K562 (cell line): ENCODE measurements around the gene ST3GAL5. TPM values are rescaled to one million over a fixed set of nuclear protein-coding genes. Genes with fewer than 3 reads are reported as not detected.

Source experiments
- ATAC-seq: fragments of 200-7000 bp; cut with Tn5 transposase; 3 replicates; pipeline ENCODE4 v1.9.1; 2020; ENCODE audit warnings: moderate library complexity
- BruUV-seq: library from RNA; stranded (reverse); fragments of 400-500 nt; replicated peaks from 2 replicates; lab custom pipeline; 2021; lab: Mats Ljungman, UMichigan
- CTCF ChIA-PET: fragments of 300-600 bp; formaldehyde crosslinking; extraction: SDS; loops from one replicate; lab custom pipeline; 2021; ENCODE audit warnings: low intra/inter-chr PET ratio; lab: Yijun Ruan, JAX
- POLR2A ChIA-PET: fragments of 300-600, 350-650 bp; sonication (Branson Sonifier 250); formaldehyde crosslinking; extraction: SDS; loops from one replicate; lab custom pipeline; 2021; ENCODE audit warnings: antibody characterized with exemption, inconsistent platforms; lab: Yijun Ruan, JAX
- DNase-seq, 4 experiments: peaks; one replicate each; pipeline versions ENCODE4 v3.0.0 to v3.0.0-alpha.2; 2011 to 2018; ENCODE audit warnings: low spot score in 3 of 4, mixed read lengths in 3 of 4; ENCODE audit errors: extremely low read depth in 1 of 4
- FAIRE-seq: peaks from 2 replicates; lab custom pipeline; 2011; peaks lifted over from hg19 to GRCh38; lab: Jason Lieb, UNC
- H2AFZ ChIP-seq: 2 replicates; pipeline ENCODE4 v1.6.0; 2011; ENCODE audit warnings: low read depth, low read length, control low read depth, inconsistent platforms
- H3K27ac ChIP-seq: fragments of 200-600 bp; 3 replicates; pipeline ENCODE4 v1.8.0; 2011; ENCODE audit warnings: low read depth, mild to moderate bottlenecking, control low read depth, inconsistent platforms, low read length, moderate library complexity, mixed read lengths; ENCODE audit errors: extremely low read depth
- H3K27me3 ChIP-seq, 2 experiments: fragments of 300-600 bp in 1 of 2; 2 replicates in 1 of 2; 3 replicates in 1 of 2; pipeline versions ENCODE4 v1.6.0 to v1.8.0; 2011; ENCODE audit warnings: inconsistent platforms in 2 of 2, low read length in 2 of 2, mild to moderate bottlenecking in 1 of 2, mixed read lengths in 1 of 2, moderate library complexity in 1 of 2; ENCODE audit not compliant: control insufficient read depth in 2 of 2, insufficient read depth in 2 of 2
- H3K36me3 ChIP-seq: fragments of 300-600 bp; 3 replicates; pipeline ENCODE4 v1.8.0; 2011; ENCODE audit warnings: mild to moderate bottlenecking, low read length, inconsistent platforms; ENCODE audit not compliant: control insufficient read depth, insufficient read depth
- H3K4me1 ChIP-seq, 2 experiments: fragments of 200-600 bp in 1 of 2; replicated peaks in 1 of 2; 2 replicates in 1 of 2; 3 replicates in 1 of 2; pipeline versions ENCODE4 v1.5.1 to v1.8.0; 2011; ENCODE audit warnings: inconsistent platforms in 2 of 2, low read length in 2 of 2, mild to moderate bottlenecking in 1 of 2, mixed read lengths in 1 of 2, moderate library complexity in 1 of 2; ENCODE audit not compliant: control insufficient read depth in 2 of 2, insufficient read depth in 2 of 2
- H3K4me2 ChIP-seq: 2 replicates; pipeline ENCODE4 v1.6.1; 2011; ENCODE audit warnings: low read length, control low read depth, inconsistent platforms, mixed read lengths; ENCODE audit not compliant: insufficient read depth
- H3K4me3 ChIP-seq: fragments of 200-600 bp; sonication (generic), shearing (Covaris generic); 2 replicates; pipeline ENCODE4 v1.5.1; 2016; ENCODE audit warnings: control low read depth, inconsistent platforms
- H3K79me2 ChIP-seq: fragments of 200-600 bp; 3 replicates; pipeline ENCODE4 v1.8.0; 2011; ENCODE audit warnings: low read length, inconsistent platforms; ENCODE audit not compliant: control insufficient read depth, insufficient read depth
- H3K9ac ChIP-seq, 2 experiments: 2 replicates each; pipeline versions ENCODE4 v1.6.0 to v1.6.1; 2011; ENCODE audit warnings: low read depth in 2 of 2, low read length in 2 of 2, control low read depth in 1 of 2, inconsistent platforms in 1 of 2, mild to moderate bottlenecking in 1 of 2, mixed read lengths in 1 of 2; ENCODE audit not compliant: insufficient read depth in 1 of 2
- H3K9me1 ChIP-seq: one replicate; pipeline ENCODE4 v1.6.0; 2011; ENCODE audit warnings: inconsistent platforms, mild to moderate bottlenecking, low read length, moderate library complexity; ENCODE audit not compliant: control insufficient read depth, insufficient read depth
- H3K9me3 ChIP-seq: replicated peaks from 2 replicates; pipeline ENCODE4 v1.5.1; 2011; ENCODE audit warnings: low read depth, low read length, inconsistent platforms; ENCODE audit not compliant: control insufficient read depth, insufficient read depth
- H4K20me1 ChIP-seq: replicated peaks from 2 replicates; pipeline ENCODE4 v1.6.1; 2011; ENCODE audit warnings: low read length, inconsistent platforms, mixed read lengths; ENCODE audit not compliant: control insufficient read depth, insufficient read depth
- ATF1 ChIP-seq, 2 experiments: fragments of 450-650 bp in 1 of 2; IDR thresholded peaks; 2 replicates each; pipeline ENCODE4 v1.6.1; 2016; ENCODE audit warnings: missing compliant biosample characterization in 1 of 2, missing genetic modification characterization in 1 of 2
- CEBPB ChIP-seq: fragments of 450-650 bp; IDR thresholded peaks from 2 replicates; pipeline ENCODE4 v1.6.1; 2016; ENCODE audit warnings: missing genetic modification characterization, missing compliant biosample characterization
- DDX20 ChIP-seq: fragments of 450-650 bp; IDR thresholded peaks from 2 replicates; pipeline ENCODE4 v1.6.1; 2016; ENCODE audit warnings: missing genetic modification characterization, low read depth, mild to moderate bottlenecking, missing compliant biosample characterization, moderate library complexity
- HCFC1 ChIP-seq: IDR thresholded peaks from 2 replicates; pipeline ENCODE4 v1.6.1; 2012; ENCODE audit warnings: low read depth, low read length, improper control_type of control experiment
- ZNF263 ChIP-seq: sonication (generic); formaldehyde crosslinking; IDR thresholded peaks from 2 replicates; pipeline ENCODE4 v1.8.0; 2022; ENCODE audit warnings: mild to moderate bottlenecking, missing genetic modification reagents, borderline replicate concordance
- ZNF57 ChIP-seq: fragments of 450-650 bp; formaldehyde crosslinking; IDR thresholded peaks from 2 replicates; pipeline ENCODE4 v1.4.0; 2020; ENCODE audit warnings: mild to moderate bottlenecking, moderate library complexity
- WGBS: fragments of 100-300 bp; shearing (Covaris generic); methylation state at CpG from one replicate; pipeline ENCODE4 v1.1.6; 2016; ENCODE audit warnings: low coverage, mixed read lengths; ENCODE audit not compliant: insufficient coverage; ENCODE audit errors: missing lambda C conversion rate; 5-methylcytosine and 5-hydroxymethylcytosine counted together
- in situ Hi-C: fragments of 300-500 bp; cut with MboI; formaldehyde crosslinking; loops from 4 replicates; pipeline ENCODE4 v1.15.0; 2018; ENCODE audit warnings: inconsistent platforms, mixed read lengths
- intact Hi-C: fragments of 100-400 bp; cut with micrococcal nuclease; formaldehyde crosslinking; loops from 2 replicates; pipeline ENCODE4 v1.14.2; 2022
- polyA plus RNA-seq, 8 experiments: library from polyadenylated mRNA; depleted of rRNA in 4 of 8; stranded (reverse) in 5 of 8; unstranded in 3 of 8; fragments of >200 nt; fragmentation: Nextera tagmentation in 2 of 8; fragmentation: Illumina TruSeq in 1 of 8; extraction: Ambion mirVana in 2 of 8; extraction: Trizol in 1 of 8; gene quantifications; 2 replicates each; pipeline versions ENCODE4 v1.2.1 to v1.2.3, GENCODE V29; 2011 to 2014; ENCODE audit warnings: inconsistent platforms in 1 of 8, missing spikeins in 1 of 8
- total RNA-seq, 7 experiments: library from RNA; depleted of rRNA in 6 of 7; stranded (reverse); fragments of >200 nt in 6 of 7; fragmentation: Illumina TruSeq in 2 of 7; extraction: Trizol in 2 of 7; gene quantifications; 2 replicates each; pipeline versions ENCODE4 v1.2.1 to v1.2.3, GENCODE V29; 2011 to 2021; ENCODE audit warnings: low replicate concordance in 1 of 7
- TF ChIP-seq, protein P1 (sequence below): fragments of 450-650 bp; IDR thresholded peaks from 2 replicates; pipeline ENCODE4 v1.6.1; 2016; ENCODE audit warnings: low read depth, mild to moderate bottlenecking, moderate library complexity
- TF ChIP-seq, protein P2 (sequence below): IDR thresholded peaks from 2 replicates; pipeline ENCODE4 v1.6.1; 2011; ENCODE audit not compliant: insufficient read length; ENCODE audit errors: extremely low read depth
- TF ChIP-seq, protein P3 (sequence below), 3 experiments: IDR thresholded peaks in 2 of 3; conservative IDR thresholded peaks in 1 of 3; 2 replicates each; pipeline ENCODE4 v1.5.1; 2011 to 2012; ENCODE audit warnings: low read length in 3 of 3, mild to moderate bottlenecking in 3 of 3, control low read depth in 2 of 3, improper control_type of control experiment in 1 of 3, inconsistent platforms in 1 of 3, low read depth in 1 of 3, mixed read lengths in 1 of 3, moderate library complexity in 1 of 3; ENCODE audit not compliant: insufficient read depth in 2 of 3

ST3GAL5 gene
- total and polyA plus RNA-seq, 9 of the 15 experiments (the other 6 are each of a cell fraction or from before 2014, with no cell fraction given), result 1.6 to 10.0 (median 4.2) TPM

DNA sequence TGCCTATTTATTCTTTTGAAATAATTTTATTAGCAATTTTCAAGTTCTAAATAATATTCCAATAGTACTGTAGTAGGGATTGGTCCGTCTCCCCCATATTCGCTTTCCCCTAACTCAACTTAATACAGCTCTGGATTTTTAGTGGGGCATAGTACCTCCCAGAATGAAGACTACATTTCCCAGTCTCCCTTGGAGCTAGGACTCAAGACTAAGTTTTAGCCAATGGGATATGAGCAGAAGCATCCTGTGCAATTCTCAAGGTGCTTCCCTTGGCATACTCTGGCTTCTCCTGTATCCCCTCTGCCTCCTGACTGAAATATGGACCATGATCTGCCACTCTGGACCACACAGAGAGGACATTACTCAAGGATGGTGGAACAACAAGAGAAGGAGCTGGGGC, 24.1 kb downstream of the ST3GAL5 start:
- intact Hi-C loops, result no loop called here
- Histone ChIP-seq H3K79me2 (no peaks in the 10 kb centered on the region), H3K4me3 (no peak overlapping the region), H3K9me3 (no peaks in the 10 kb centered on the region), H3K9ac (no peak overlapping the region), H3K4me1 (peaks cover 0 to 11% of the 10 kb centered on the region in 2 experiments; a peak in 2 of 5 replicates), H2AFZ (no peak overlapping the region), H3K27ac (no peak overlapping the region), H3K9me1 (no peaks in the 10 kb centered on the region), H4K20me1 (no peaks in the 10 kb centered on the region), H3K36me3 (peaks cover 3% of the 10 kb centered on the region; the same call in 2 of the 3 replicates), H3K4me2 (no peak overlapping the region), H3K27me3 (no peaks in the 10 kb centered on the region)
- FAIRE-seq, result no peak
- CTCF ChIA-PET, result no interaction called here
- TF ChIP-seq, protein P1, sequence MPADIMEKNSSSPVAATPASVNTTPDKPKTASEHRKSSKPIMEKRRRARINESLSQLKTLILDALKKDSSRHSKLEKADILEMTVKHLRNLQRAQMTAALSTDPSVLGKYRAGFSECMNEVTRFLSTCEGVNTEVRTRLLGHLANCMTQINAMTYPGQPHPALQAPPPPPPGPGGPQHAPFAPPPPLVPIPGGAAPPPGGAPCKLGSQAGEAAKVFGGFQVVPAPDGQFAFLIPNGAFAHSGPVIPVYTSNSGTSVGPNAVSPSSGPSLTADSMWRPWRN, result no peak
- no peak for TF ChIP-seq CEBPB (tag)
- peak; percentile 42; the same call in 1 of the 2 replicates for TF ChIP-seq HCFC1
- TF ChIP-seq, protein P2, sequence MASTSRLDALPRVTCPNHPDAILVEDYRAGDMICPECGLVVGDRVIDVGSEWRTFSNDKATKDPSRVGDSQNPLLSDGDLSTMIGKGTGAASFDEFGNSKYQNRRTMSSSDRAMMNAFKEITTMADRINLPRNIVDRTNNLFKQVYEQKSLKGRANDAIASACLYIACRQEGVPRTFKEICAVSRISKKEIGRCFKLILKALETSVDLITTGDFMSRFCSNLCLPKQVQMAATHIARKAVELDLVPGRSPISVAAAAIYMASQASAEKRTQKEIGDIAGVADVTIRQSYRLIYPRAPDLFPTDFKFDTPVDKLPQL, result no peak
- TF ChIP-seq DDX20 (tag), result no peak
- no peak for TF ChIP-seq ATF1 (CRISPR knock-in tag; IDR thresholded peaks at IDR 0.05)
- no peak for TF ChIP-seq ATF1 (tag; IDR thresholded peaks at IDR 0.05)
- TF ChIP-seq, protein P3, sequence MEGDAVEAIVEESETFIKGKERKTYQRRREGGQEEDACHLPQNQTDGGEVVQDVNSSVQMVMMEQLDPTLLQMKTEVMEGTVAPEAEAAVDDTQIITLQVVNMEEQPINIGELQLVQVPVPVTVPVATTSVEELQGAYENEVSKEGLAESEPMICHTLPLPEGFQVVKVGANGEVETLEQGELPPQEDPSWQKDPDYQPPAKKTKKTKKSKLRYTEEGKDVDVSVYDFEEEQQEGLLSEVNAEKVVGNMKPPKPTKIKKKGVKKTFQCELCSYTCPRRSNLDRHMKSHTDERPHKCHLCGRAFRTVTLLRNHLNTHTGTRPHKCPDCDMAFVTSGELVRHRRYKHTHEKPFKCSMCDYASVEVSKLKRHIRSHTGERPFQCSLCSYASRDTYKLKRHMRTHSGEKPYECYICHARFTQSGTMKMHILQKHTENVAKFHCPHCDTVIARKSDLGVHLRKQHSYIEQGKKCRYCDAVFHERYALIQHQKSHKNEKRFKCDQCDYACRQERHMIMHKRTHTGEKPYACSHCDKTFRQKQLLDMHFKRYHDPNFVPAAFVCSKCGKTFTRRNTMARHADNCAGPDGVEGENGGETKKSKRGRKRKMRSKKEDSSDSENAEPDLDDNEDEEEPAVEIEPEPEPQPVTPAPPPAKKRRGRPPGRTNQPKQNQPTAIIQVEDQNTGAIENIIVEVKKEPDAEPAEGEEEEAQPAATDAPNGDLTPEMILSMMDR (IDR thresholded peaks at IDR 0.05 in 2 of 3, conservative IDR thresholded peaks at IDR 0.05 in 1 of 3; ENCODE audit: insufficient read depth in 2 of 3, low read depth in 1 of 3, low read length in 3 of 3), result no peak
- no peak for TF ChIP-seq ZNF263 (CRISPR knock-in tag)
- no peak for TF ChIP-seq ZNF57 (CRISPR knock-in tag)
- in situ Hi-C loops, result no loop called here
- POLR2A ChIA-PET, result interaction anchor here (1.0 kb wide), 1 partner anchor 43 kb away, joined by 3 read pairs; no protein-coding TSS in a partner anchor
- BruUV-seq, result no TSS peak
- no peak for DNase-seq
- 17% methylated on average over 2 of the region's 2 CpGs for WGBS
- ATAC-seq, result peak; percentile 50; the same call in 1 of the 3 replicates
